ENCODE measurements around the gene C9orf43. TPM values are rescaled to one million over a fixed set of nuclear protein-coding genes. Genes with fewer than 3 reads are reported as not detected.

The C9orf43 gene
- total RNA-seq, 2 donors from 2014 or later, result 0.57 to 0.61 TPM

GRCh38 chr9:113474360-113475028 is 63.9 kb downstream of the C9orf43 start:
- no peaks in the 10 kb centered on the region for H3K9me3 ChIP-seq
- DNase-seq, result no peak
- H3K4me1 ChIP-seq, result no peaks in the 10 kb centered on the region
- H3K9ac ChIP-seq (ENCODE audit: low read depth in 2 of 2, low read length in 2 of 2), result no peak overlapping the region
- intact Hi-C loops (cut with DNase I), result no loop called here
- TF ChIP-seq CTCF (IDR thresholded peaks at IDR 0.05), result no peak
- no peaks in the 10 kb centered on the region for H3K27me3 ChIP-seq
- H3K4me3 ChIP-seq, result no peak overlapping the region
- H3K36me3 ChIP-seq, result no peaks in the 10 kb centered on the region
- H3K27ac ChIP-seq, result no peak overlapping the region

GRCh38 chr9:113475031-113475430 is 64.5 kb downstream of the C9orf43 start:
- Histone ChIP-seq H3K4me3 (no peak overlapping the region), H3K27me3 (no peaks in the 10 kb centered on the region), H3K36me3 (no peaks in the 10 kb centered on the region), H3K4me1 (no peaks in the 10 kb centered on the region), H3K27ac (no peak overlapping the region), H3K9me3 (no peaks in the 10 kb centered on the region), H3K9ac (ENCODE audit: low read depth in 2 of 2, low read length in 2 of 2) (no peak overlapping the region)
- intact Hi-C loops (cut with DNase I), result no loop called here
- TF ChIP-seq CTCF (IDR thresholded peaks at IDR 0.05), result no peak
- no peak for DNase-seq

DNA sequence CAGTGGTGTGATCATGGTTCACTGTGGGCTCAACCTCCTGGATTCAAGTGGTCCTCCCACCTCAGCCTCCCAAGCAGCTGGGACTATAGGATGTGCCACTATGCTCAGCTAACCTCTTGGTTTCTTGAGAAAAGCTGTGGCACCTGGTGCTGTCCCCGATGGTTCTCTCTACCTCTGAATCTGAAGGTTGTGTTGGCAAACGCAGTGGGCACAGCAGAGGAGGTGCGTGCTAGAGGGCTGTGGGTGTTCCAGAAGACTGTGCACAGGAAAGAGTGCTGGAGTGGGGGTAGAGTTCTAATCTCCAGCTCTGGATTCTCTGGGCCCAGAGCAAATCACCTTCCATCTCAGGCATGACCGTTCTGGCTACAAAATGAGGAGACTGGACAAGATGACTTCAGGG is 65.4 kb downstream of the C9orf43 start:
- Histone ChIP-seq H3K4me3 (no peak overlapping the region), H3K4me1 (no peaks in the 10 kb centered on the region), H3K9me3 (no peaks in the 10 kb centered on the region), H3K27me3 (no peaks in the 10 kb centered on the region), H3K36me3 (no peaks in the 10 kb centered on the region), H3K27ac (no peak overlapping the region), H3K9ac (ENCODE audit: low read depth in 2 of 2, low read length in 2 of 2) (no peak overlapping the region)
- no peak for DNase-seq
- intact Hi-C loops (cut with DNase I), result no loop called here
- TF ChIP-seq CTCF (IDR thresholded peaks at IDR 0.05), result no peak

GRCh38 chr9:113476511-113476916 is 66.0 kb downstream of the C9orf43 start:
- intact Hi-C loops (cut with DNase I), result no loop called here
- Histone ChIP-seq H3K4me3 (no peak overlapping the region), H3K27me3 (no peaks in the 10 kb centered on the region), H3K27ac (no peak overlapping the region), H3K36me3 (no peaks in the 10 kb centered on the region), H3K4me1 (no peaks in the 10 kb centered on the region), H3K9me3 (no peaks in the 10 kb centered on the region), H3K9ac (ENCODE audit: low read depth in 2 of 2, low read length in 2 of 2) (no peak overlapping the region)
- no peak for DNase-seq
- no peak for TF ChIP-seq CTCF (IDR thresholded peaks at IDR 0.05)

GRCh38 chr9:113477058-113477457 is 66.5 kb downstream of the C9orf43 start:
- H3K9ac ChIP-seq (ENCODE audit: low read depth in 2 of 2, low read length in 2 of 2), result no peak overlapping the region
- intact Hi-C loops (cut with DNase I), result no loop called here
- no peak overlapping the region for H3K4me3 ChIP-seq
- H3K27ac ChIP-seq, result no peak overlapping the region
- no peaks in the 10 kb centered on the region for H3K27me3 ChIP-seq
- no peaks in the 10 kb centered on the region for H3K36me3 ChIP-seq
- H3K4me1 ChIP-seq, result no peaks in the 10 kb centered on the region
- no peaks in the 10 kb centered on the region for H3K9me3 ChIP-seq
- no peak for DNase-seq
- no peak for TF ChIP-seq CTCF (IDR thresholded peaks at IDR 0.05)
